Keratinocyte (primary cell): ENCODE data around the gene LRP1B. TPM values are rescaled to one million over a fixed set of nuclear protein-coding genes. Genes with fewer than 3 reads are reported as not detected.

Source experiments
- DNase-seq: peaks from one replicate; pipeline ENCODE4 v3.0.0-alpha.2; 2011; ENCODE audit warnings: low read depth, missing footprints, low spot score
- FAIRE-seq: peaks from 2 replicates; lab custom pipeline; 2011; peaks lifted over from hg19 to GRCh38; lab: Jason Lieb, UNC
- H2AFZ ChIP-seq: 2 replicates; pipeline ENCODE4 v1.6.0; 2012; ENCODE audit warnings: low read length, control low read depth, inconsistent platforms; ENCODE audit not compliant: control insufficient read depth
- H3K27ac ChIP-seq: 2 replicates; pipeline ENCODE4 v1.5.1; 2011; ENCODE audit warnings: low read length; ENCODE audit not compliant: control insufficient read depth, insufficient read depth
- H3K27me3 ChIP-seq: 3 replicates; pipeline ENCODE4 v1.6.0; 2011; ENCODE audit warnings: low read length; ENCODE audit not compliant: control insufficient read depth, insufficient read depth; ENCODE audit errors: extremely low read depth
- H3K36me3 ChIP-seq, 2 experiments: 2 replicates in 1 of 2; 3 replicates in 1 of 2; pipeline ENCODE4 v1.5.1; 2011; ENCODE audit warnings: low read length in 2 of 2, mild to moderate bottlenecking in 1 of 2; ENCODE audit not compliant: control insufficient read depth in 2 of 2, insufficient read depth in 2 of 2; ENCODE audit errors: extremely low read depth in 1 of 2
- H3K4me1 ChIP-seq: 3 replicates; pipeline ENCODE4 v1.5.1; 2011; ENCODE audit warnings: low read length; ENCODE audit not compliant: control insufficient read depth, insufficient read depth; ENCODE audit errors: extremely low read depth
- H3K4me2 ChIP-seq: 3 replicates; pipeline ENCODE4 v1.6.0; 2011; ENCODE audit warnings: low read depth, low read length; ENCODE audit not compliant: control insufficient read depth, insufficient read depth; ENCODE audit errors: extremely low read depth
- H3K4me3 ChIP-seq, 3 experiments: fragments of 200-600 bp in 1 of 3; sonication (generic) in 1 of 3; 2 replicates in 2 of 3; 3 replicates in 1 of 3; pipeline ENCODE4 v1.5.1; 2011 to 2016; ENCODE audit warnings: low read length in 3 of 3, mild to moderate bottlenecking in 3 of 3, control low read depth in 2 of 3, inconsistent platforms in 1 of 3, low read depth in 1 of 3, mixed read lengths in 1 of 3, mixed run types in 1 of 3, moderate library complexity in 1 of 3; ENCODE audit not compliant: control insufficient read depth in 2 of 3, insufficient read depth in 2 of 3; ENCODE audit errors: extremely low read depth in 1 of 3
- H3K79me2 ChIP-seq: 2 replicates; pipeline ENCODE4 v1.6.0; 2012; ENCODE audit warnings: low read length; ENCODE audit not compliant: control insufficient read depth, insufficient read depth
- H3K9ac ChIP-seq: 3 replicates; pipeline ENCODE4 v1.6.0; 2011; ENCODE audit warnings: low read length; ENCODE audit not compliant: control insufficient read depth, insufficient read depth; ENCODE audit errors: extremely low read depth
- H3K9me1 ChIP-seq: 3 replicates; pipeline ENCODE4 v1.6.0; 2011; ENCODE audit warnings: low read length; ENCODE audit not compliant: control insufficient read depth, insufficient read depth; ENCODE audit errors: extremely low read depth
- H3K9me3 ChIP-seq: 2 replicates; pipeline ENCODE4 v1.5.1; 2012; ENCODE audit warnings: low read depth, low read length; ENCODE audit not compliant: control insufficient read depth
- H4K20me1 ChIP-seq: 3 replicates; pipeline ENCODE4 v1.6.0; 2011; ENCODE audit warnings: low read length; ENCODE audit not compliant: control insufficient read depth, insufficient read depth; ENCODE audit errors: extremely low read depth
- CTCF ChIP-seq, 3 experiments: IDR thresholded peaks in 1 of 3; conservative IDR thresholded peaks in 1 of 3; optimal IDR thresholded peaks in 1 of 3; 2 replicates in 2 of 3; 3 replicates in 1 of 3; pipeline versions ENCODE3 to v1.5.1; 2011; ENCODE audit warnings: low read length in 3 of 3, mild to moderate bottlenecking in 3 of 3, moderate library complexity in 2 of 3, control low read depth in 1 of 3, inconsistent platforms in 1 of 3; ENCODE audit not compliant: insufficient read depth in 2 of 3; ENCODE audit errors: extremely low read depth in 1 of 3
- EZH2 ChIP-seq: IDR thresholded peaks from one replicate; pipeline ENCODE4 v1.6.1; 2012; ENCODE audit warnings: inconsistent platforms, mild to moderate bottlenecking, low read length, moderate library complexity
- dilution Hi-C: fragments of 300-500 bp; cut with MboI; formaldehyde crosslinking; loops from one replicate; pipeline ENCODE4 v1.7.0; 2020; ENCODE audit warnings: low sequenced_read_pairs; ENCODE audit not compliant: extremely low pct_ligation_motif_present
- polyA plus RNA-seq, 5 experiments: library from polyadenylated mRNA; depleted of rRNA in 3 of 5; stranded (reverse) in 3 of 5; stranded (forward) in 1 of 5; unstranded in 1 of 5; fragments of >200 nt; gene quantifications; 1 replicate in 1 of 5; 2 replicates in 3 of 5; 3 replicates in 1 of 5; pipeline versions ENCODE4 v1.2.1 to v1.2.3, GENCODE V29; 2011 to 2012; ENCODE audit warnings: missing spikeins in 2 of 5, low read depth in 1 of 5, low replicate concordance in 1 of 5

LRP1B gene
- polyA plus RNA-seq, 1 donor (not counting 4 experiments of a cell fraction or from before 2014, with no cell fraction given), result not detected

GRCh38 chr2:141992695-141993094 is 138.1 kb downstream of the LRP1B start:
- TF ChIP-seq EZH2 (no peak), CTCF (optimal IDR thresholded peaks at IDR 0.05 in 1 of 3, IDR thresholded peaks at IDR 0.05 in 1 of 3, conservative IDR thresholded peaks at IDR 0.05 in 1 of 3; ENCODE audit: extremely low read depth in 1 of 3, insufficient read depth in 2 of 3, low read length in 3 of 3) (no peak)
- H3K4me1 ChIP-seq, result no peaks in the 10 kb centered on the region

GRCh38 chr2:141968433-141968832 is 162.4 kb downstream of the LRP1B start:
- Histone ChIP-seq H3K4me3 (no peak overlapping the region), H3K9me3 (no peaks in the 10 kb centered on the region), H3K27me3 (no peaks in the 10 kb centered on the region), H3K79me2 (no peaks in the 10 kb centered on the region), H3K9me1 (no peaks in the 10 kb centered on the region), H3K4me1 (no peaks in the 10 kb centered on the region), H3K36me3 (no peaks in the 10 kb centered on the region), H3K27ac (no peak overlapping the region), H3K9ac (no peak overlapping the region), H4K20me1 (no peaks in the 10 kb centered on the region), H3K4me2 (no peak overlapping the region), H2AFZ (no peak overlapping the region)
- DNase-seq, result no peak
- dilution Hi-C loops, result no loop called here
- FAIRE-seq, result no peak
- TF ChIP-seq CTCF (optimal IDR thresholded peaks at IDR 0.05 in 1 of 3, IDR thresholded peaks at IDR 0.05 in 1 of 3, conservative IDR thresholded peaks at IDR 0.05 in 1 of 3; ENCODE audit: extremely low read depth in 1 of 3, insufficient read depth in 2 of 3, low read length in 3 of 3) (no peak), EZH2 (no peak)

More at GRCh38 chr2:141992695-141993094, 138.1 kb downstream of the LRP1B start:
- Histone ChIP-seq H3K4me3 (no peak overlapping the region), H3K9ac (no peak overlapping the region), H3K9me1 (no peaks in the 10 kb centered on the region), H4K20me1 (no peaks in the 10 kb centered on the region), H2AFZ (no peak overlapping the region), H3K27me3 (no peaks in the 10 kb centered on the region), H3K79me2 (no peaks in the 10 kb centered on the region), H3K27ac (no peak overlapping the region), H3K9me3 (no peaks in the 10 kb centered on the region), H3K4me2 (no peak overlapping the region), H3K36me3 (no peaks in the 10 kb centered on the region)
- DNase-seq, result no peak
- no peak for FAIRE-seq
- dilution Hi-C loops, result no loop called here
